UCSD-AML1 (cell line): ENCODE data around the gene TSPAN14.

Experiments
- DNase-seq: peaks from one replicate; lab custom pipeline; 2025; ENCODE audit not compliant: unreplicated experiment; lab: John Stamatoyannopoulos, UW

The TSPAN14 gene

GRCh38 chr10:80502621-80503583, 48.8 kb downstream of the TSPAN14 start:
- no peak for DNase-seq

DNA sequence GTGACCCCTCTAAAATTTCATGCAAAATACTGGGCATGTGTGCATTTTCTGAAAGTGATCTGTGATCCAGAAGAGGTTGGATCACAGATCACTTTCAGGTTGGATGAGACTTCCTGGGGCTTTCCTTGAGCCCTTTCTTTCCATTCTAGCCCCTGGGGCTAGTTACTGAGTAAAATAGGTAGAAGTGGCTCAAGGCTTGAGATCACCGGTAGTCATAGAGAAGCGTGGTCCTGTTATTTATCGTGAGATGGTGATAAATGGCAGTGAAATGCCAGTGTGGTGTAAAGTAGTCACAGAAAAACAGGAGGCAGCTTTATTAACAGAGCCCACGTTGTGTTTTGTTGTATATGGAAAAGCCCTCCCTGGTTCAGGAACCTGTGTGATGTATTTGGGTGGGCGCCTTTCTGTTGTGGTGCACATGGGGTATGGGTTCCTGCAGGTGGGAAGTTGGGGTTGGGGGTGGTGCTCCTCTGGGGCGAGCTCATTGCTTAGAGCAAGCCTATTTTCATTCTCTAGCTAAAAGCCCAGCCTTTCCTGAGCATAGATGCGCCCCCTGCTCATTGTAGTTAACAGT, 49.6 kb downstream of the TSPAN14 start:
- no peak for DNase-seq

- DNase-seq = no peak
These were observed 50.2 kb downstream of the TSPAN14 start for GRCh38 chr10:80504158-80504811.

DNA sequence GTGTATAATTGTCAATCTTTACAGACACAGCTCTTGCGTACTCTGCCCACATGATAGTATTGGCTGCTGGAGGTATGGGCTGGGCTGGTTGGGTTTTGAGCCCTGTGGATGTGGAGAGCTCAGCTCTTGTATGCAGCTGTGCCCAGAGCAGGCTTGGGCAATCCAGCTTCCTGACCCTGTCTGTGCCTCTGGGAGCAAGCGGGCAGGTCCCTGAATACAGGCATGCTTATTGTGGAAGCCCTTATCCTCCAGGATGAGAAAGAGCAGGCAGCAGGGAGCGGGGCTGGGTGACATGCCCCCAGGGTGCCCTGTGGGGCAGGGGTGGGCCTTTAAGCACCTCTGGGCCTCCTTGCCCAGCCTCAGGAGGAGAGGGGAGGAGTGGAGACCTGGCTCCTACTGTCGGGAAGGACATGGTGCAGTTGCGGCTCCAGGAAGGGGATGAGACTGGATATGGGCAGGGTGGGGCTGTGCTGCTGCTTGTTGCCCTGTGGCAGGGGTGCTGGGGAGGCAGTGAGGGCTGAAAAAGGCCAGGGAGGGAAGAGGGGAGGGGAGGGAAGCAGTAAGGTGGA, 50.9 kb downstream of the TSPAN14 start:
- DNase-seq = no peak

GRCh38 chr10:80506189-80506575, 52.1 kb downstream of the TSPAN14 start:
- no peak for DNase-seq

- DNase-seq = no peak
These were observed 52.9 kb downstream of the TSPAN14 start for GRCh38 chr10:80506836-80507487.

- no peak for DNase-seq
These were observed 54.9 kb downstream of the TSPAN14 start for GRCh38 chr10:80509108-80509402.

DNA sequence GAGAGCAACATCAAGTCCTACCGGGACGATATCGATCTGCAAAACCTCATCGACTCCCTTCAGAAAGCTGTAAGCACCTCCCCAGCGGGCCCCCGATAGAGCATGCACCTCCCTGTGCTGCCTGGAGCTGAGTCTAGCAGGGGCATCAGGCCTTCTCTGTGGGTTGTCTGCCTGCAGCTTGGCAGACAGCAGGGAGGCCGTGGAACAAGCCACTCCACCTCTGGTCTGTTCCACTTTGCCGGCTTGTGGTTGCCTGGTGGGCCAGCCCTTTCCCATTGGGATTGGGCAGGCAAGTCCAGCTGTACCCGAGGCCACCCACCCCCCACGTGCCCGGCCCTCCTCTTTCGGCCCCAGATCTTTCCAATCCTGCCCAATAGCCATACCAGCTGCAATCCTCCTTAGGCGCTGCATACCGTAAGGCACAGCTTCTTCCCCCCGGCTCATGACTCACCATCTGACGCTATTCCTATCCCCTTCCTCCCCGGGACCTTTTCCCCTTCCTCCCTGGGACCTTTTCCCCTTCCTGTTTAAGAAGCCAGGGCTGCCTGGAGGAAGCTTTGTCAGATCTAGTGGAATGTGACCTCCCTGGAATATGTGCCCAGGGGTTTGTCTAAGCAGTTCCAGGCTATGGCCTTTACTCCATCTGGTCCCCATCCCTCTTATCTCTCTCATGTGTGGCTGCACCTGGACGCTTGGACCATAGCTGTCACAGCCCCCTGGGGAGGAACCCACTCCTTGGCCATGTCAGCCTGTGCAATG, 55.5 kb downstream of the TSPAN14 start:
- no peak for DNase-seq

GRCh38 chr10:80512031-80512526, 58.0 kb downstream of the TSPAN14 start:
- DNase-seq = no peak

GRCh38 chr10:80513106-80513505, 59.0 kb downstream of the TSPAN14 start:
- DNase-seq = no peak

DNA sequence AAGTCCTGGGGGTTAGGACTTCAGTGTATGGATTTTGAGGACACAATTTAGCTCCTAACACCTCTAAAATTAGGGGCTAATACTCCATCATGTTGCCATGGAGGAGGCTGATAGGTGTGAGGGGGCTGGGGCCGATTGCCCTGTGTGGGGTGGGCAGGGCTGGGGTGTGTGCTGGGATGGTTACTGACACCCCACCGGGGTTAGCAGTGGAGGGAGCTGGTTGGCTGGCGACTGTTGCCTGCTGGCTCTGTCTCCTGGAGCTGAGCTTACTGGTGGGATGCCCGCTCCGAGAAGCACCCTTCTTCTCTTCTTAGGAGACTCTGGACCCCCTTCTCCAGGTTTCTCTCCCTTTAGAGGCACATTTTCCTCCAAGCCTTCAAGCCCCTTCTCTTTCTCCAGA, 61.4 kb downstream of the TSPAN14 start:
- no peak for DNase-seq

GRCh38 chr10:80515941-80516340, 61.8 kb downstream of the TSPAN14 start:
- DNase-seq = no peak

DNA sequence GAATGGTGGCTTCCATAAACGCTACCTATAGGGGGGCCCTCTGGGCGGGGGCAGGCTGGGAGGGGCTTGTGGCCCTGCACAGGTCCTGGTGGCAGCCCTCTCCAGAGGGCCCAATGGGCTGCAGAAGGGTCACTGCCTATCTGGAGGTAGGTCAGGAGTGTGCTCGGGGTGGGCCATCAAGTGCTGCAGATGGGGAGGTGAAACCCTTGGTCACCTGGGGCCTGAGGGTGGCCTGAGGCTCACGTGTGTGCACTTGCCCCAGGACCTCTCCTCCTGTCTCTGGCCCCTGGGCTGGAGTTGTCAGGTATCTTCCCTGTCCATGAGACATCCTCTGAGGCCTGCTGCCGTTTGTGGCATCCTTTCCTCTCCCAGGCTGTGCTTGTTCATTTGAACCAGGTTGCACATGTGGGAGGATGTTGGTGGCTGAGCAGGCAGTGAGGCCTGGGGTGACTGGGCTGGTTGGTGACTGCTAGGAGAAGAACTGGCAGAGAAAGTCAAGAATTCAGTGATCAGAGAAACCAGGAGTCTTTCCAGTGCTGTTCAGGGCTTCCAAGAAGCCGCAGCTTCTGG, 62.5 kb downstream of the TSPAN14 start:
- no peak for DNase-seq

- DNase-seq = no peak
These were observed 63.5 kb downstream of the TSPAN14 start for GRCh38 chr10:80517416-80518142.

DNA sequence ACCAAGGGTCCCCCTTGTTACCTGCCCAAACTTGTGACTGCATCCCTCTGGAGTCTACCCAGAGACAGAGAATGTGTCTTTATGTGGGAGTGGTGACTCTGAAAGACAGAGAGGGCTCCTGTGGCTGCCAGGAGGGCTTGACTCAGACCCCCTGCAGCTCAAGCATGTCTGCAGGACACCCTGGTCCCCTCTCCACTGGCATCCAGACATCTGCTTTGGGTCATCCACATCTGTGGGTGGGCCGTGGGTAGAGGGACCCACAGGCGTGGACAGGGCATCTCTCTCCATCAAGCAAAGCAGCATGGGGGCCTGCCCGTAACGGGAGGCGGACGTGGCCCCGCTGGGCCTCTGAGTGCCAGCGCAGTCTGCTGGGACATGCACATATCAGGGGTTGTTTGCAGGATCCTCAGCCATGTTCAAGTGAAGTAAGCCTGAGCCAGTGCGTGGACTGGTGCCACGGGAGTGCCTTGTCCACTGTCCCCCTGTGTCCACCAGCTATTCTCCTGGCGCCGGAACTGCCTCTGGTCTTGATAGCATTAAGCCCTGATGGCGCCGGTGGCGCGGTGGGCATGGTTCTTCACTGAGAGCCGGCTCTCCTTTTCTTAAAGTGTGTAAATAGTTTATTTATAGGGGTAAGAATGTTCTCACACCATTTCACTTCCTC, 64.2 kb downstream of the TSPAN14 start:
- no peak for DNase-seq

DNA sequence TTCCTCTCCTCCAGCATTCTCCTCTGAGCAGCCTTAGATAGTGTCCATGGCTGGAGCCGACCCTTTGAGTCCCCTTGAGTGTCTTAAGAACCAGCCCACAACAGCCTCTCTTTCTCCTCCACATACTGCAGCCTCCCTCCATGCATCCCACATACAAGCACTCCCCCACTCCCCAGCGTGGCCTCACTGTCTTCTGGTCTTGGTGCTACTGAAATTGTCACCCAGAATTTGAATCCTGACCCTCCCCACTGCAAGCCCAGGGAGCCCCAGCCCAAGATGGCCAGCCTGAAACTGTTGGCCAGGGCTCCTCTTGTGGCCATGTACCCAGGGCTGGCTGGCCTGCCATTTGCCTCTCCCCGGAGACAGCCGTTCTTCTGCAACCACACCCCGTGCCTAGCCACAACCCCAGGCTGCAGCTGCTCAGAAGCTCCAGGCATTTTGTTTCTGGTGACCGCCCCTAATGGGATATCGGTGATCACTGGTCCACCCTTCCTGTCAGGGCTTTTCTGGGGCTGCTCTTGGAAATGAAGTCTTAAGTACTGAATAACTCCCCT, 64.8 kb downstream of the TSPAN14 start:
- no peak for DNase-seq

DNA sequence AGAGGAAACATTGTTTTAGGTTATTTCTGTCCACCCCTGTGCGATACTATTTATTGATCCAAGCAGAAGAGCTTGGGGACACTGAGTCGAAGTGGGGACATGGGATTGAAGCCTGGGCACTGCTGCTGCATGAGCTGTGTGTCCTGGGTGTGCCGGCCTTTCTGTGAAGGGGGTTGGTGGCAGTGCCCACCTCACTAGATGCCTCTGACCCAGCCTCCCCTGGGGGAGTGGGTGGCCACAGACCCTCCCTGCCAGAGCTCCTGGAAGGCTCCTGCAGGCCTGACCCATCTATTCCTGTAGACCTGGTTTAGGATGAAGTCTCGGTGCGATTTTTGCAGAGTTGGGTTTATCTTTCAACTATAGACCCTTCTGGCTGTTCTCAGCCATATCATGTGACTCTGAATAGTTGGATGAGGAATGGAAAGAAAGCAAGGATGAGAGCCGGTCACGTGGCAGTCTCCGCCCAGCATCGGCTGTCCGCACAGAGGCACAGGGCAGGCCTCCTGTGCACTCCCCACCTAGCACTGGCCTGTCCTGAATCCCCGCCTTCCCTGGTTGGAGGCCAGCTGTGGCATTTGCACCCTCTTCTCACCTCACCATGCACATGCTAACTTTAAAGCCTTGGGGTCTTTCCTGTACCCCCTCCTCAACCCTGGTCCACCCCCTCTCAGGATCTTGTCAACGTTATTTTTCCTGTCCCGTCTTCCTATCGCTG, 66.0 kb downstream of the TSPAN14 start:
- no peak for DNase-seq
